Activated CD4-positive, alpha-beta T cell treated with anti-CD3 and anti-CD28 coated beads, Interleukin-2, amount 50 U/mL, for 16 hours (primary cell): ENCODE results near the gene PTPRT.
A peak's percentile ranks its signal among the peaks of the same experiment; 100 is the strongest.

Experiments
- DNase-seq: peaks from one replicate; pipeline ENCODE4 v3.0.0-alpha.2; 2020

Gene PTPRT

DNA sequence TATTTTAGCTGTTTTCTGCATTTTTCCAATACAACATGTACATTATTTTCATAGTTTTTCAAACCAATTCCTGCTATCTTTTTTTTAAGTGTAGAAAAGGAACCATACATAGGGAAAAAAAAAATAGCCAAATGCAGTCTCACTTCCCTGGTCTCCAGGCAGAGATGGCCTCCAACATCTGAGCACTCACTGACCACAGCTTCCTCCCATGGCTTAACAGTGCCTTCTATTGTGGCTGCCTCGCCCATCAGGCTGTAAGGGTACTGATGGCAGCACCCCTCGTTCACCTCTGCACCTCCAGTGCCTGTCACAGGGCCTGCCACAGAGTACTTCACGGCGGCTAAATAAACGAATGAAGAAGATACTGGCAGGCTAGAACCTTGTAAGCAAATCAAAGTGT lies 591.1 kb downstream of the PTPRT start:
- DNase-seq: no peak

DNA sequence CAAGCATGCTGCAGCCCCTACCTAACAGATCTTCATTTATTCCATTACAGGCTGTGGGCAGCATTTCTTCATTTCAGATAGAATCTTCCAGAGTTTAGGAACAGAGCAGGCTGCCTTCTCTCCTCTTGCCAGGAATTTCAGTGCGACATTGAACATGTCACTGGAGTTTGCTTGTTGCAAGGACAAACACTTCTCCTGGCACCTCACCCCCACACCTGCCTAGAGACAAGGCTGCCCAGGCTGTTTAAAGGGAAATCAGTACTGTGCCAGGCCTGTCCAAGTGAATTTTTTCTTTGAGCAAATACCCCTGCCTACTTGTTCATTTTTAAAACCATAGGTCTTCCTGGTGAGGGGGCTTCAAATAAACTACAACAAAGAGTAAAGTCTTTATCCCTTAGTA lies 594.1 kb downstream of the PTPRT start:
- DNase-seq: no peak

DNA sequence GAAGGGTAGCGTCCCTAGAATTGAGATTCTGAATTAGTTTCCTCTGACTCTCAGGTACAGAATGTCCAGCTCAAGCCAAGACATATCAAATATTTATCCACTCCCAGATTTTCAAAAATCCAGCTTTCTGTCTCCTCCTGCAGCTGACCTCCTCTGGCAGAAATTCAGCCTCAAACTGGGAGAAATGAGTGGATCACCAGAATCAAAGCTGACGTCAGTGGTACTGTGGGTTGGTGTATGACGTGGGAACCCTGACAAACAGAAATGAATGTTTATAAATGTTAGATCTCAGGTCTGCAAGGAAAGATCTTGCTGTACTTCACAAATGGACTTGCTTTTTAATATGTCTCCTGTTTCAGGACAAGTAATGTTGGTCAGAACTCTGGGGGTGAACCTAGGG lies 595.0 kb downstream of the PTPRT start:
- DNase-seq: no peak

DNA sequence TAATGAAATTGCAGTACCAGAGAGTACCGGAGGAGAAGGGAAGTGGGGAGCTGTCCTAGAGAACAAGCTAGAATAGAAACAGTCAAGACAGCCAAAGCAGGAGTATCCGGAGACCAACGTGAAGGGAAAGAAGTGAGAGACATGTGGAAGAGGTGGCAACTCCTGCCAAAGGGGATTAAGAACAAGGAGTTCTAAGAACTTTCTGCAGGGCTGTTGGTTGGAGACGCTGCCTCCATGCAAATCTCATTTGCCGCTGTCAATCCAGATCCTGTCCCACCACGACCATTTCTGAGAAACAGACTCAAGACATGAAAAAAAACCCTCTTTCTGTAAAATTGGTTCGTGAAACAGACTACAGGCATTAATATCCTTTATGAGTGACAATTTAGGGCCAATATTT lies 595.7 kb downstream of the PTPRT start:
- no peak for DNase-seq

DNA sequence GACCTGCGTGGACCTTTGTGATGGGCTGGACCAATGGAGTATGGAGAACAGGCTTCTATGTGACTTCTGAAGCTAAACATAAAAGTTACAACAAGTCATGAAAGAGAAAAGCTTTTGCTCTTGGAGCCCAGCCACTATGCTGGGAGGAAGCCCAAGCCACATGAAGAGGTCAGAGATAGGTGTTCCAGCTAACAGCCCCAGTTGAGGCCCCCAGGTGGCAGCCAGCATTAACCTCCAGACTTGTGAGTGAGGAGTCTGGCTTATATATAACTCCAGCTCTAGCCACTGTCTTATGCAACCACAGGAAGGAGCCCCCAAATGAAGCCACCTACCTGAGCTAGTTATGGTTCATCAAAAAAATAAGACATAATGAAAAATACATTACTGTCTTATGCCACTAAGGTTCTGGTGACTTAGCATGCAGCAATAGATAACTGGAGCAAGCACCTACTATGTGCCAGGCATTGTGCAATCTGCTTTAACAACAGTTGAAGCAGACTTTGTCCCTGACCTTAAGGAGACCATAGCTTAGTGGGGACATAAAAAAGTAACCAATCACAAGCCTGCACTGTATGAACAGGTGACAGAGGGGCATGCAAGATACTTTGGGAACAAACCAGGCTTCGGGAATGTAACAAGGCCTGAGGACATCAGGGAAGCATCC lies 599.6 kb downstream of the PTPRT start:
- DNase-seq: no peak

DNA sequence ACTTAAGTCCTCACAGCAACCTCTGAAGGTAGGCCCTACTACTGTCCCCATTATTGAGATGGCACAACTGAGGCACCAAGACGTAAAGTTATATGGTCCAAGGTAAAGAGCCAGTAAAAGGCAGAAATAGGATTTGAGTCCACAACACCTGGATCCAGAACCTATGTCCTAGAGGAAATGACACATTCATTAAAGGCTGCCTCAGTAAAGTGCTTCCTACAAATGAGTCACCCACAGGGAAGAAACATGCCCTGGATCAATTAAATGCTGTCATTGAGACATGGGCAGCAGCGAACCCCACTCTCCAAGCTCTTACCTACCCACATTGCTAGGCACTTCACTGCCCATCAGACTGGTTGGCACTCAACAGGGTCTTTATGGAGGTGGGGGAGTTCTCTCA lies 600.9 kb downstream of the PTPRT start:
- no peak for DNase-seq

DNA sequence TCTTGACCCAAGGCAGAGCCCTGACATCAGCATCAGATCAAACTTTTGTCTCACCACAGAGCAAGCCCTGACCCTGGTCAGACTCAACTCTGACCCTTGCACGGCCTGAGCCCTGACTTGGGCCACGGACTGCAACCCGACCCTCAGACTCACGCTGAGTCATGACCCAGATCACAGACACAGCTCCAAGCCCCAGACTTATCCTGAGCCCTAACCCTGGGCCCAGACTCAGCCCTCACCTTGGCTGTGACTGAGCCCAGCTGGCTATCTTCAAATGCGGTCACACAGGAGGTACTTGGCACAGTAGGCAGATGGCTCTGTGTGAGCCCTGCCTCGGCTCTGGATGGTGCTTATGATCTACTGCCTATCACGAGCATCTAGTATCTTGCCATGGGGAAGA lies 602.3 kb downstream of the PTPRT start:
- no peak for DNase-seq

DNA sequence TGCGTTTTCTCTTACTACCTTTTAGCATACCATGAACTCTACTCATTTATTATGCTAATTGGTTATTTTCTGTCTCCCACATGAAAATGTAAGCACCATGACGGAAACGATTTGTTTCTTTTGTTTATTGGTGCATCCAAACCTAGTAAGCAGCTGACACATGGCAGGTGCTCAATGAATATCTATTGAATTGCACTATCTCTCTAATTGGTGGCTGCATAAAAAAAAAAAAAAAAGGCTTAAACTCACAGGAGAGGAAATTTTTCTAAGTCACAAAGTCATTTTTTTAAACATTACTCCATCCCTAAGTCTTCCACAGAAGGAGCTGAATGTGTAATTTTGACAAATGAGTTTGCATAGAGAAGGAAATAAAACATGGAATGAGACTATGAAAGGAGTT lies 608.4 kb downstream of the PTPRT start:
- no peak for DNase-seq

- DNase-seq: no peak
Observed at GRCh38 chr20:42576167-42576566, 613.5 kb downstream of the PTPRT start.

DNA sequence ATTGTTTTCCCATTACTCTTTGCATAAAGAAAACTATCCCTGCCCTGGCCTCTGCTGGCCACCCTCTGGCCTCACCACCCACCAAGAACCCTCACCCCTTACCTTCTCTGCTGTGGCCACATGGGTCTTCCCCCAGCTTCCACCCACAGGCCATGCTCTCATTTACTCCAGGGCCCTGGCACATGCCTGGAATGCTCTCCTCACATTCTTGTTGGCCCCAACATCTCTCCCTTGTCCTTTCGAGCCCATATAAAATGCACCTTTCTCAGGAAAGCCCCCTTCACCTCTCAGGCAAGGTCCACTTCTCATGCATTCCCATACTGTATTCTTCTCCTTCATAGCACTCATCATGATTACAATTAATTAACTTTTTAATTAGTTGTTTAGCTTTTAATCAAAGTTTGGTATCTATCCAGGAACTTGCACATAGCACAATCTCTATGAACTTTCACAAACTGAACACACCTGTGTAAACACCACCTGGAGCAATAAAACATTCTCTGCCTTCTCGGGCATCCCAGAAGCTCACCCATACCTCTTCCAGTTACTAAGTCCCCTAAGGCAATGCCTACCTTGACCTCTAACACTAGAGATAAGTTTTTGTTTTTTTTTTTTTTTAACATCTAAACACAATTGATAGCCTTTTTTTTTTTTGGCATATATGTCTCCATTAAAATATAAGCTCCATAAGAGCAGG lies 617.2 kb downstream of the PTPRT start:
- no peak for DNase-seq

- no peak for DNase-seq
Observed at GRCh38 chr20:42567409-42567808, 622.3 kb downstream of the PTPRT start.

DNA sequence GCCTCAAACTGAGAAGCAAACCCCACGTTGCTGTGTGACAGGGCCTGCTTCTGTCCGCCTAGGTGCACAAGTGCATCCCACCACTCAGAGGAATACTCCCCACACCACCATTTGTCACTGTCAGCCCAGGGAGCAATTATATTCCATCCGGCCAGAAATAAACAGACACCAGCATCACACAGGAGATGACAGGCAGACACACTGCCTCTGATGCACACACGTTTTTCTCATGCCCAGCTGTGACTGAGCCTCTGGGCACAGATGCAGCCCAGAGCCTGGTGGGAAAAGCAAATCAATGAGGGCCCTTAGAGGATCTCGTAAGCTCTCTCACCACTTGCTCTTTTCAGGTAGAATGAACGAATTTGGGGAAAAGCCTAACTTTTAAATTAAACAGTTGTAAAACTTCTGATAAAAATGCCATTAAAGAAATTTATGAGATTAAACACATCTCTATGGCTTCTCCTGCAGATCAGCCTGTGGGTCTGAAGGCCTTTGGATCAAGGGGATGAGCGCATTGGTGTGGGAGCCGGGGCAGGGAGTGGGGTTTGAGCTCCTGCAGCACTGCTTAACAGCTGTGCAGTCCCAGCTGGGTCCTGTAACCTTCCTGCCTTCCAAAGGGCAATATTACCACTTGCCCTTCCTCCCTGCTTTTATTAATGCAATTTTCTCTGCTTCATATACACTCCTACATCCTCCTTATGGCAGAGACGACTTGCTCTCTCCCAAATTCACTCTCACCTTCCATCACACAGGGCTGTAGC lies 624.3 kb downstream of the PTPRT start:
- DNase-seq: no peak

DNA sequence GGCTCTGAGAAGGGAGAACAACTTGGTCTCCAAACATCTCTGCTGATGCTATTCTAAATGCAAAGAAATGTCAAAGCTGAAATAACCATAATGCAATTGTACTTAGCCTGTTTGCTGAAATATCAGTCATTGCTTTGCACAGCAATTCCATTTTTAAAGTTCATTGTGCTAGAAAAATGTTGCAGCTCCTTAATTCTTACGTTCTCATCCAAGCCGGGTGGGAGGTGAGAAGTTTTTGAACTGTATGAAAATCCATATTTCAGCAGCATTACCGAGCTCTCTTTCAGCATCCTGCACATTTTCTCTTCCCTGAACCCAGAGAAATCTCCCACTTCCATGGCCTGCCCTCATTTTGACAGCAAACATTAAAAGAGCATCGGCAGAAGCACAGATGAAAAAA lies 630.0 kb downstream of the PTPRT start:
- DNase-seq: no peak

DNA sequence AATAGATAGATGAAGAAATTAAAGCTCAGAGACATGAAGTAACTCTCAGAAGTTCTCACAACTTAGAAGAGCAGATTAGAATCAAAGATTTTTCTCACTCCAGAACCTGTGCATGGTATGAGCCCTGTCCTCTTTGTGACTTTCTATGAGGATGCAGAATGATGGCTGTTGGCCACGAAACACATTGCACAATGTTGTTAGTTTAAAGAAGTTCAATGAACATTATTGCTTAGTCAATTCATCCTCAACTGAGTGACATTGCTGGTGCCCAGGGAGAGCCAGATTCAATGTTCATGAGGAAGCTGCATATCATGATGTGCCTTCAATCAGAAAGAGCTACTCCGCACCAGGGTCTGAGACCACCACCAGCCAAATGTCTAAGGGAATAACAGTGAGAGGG lies 633.1 kb downstream of the PTPRT start:
- no peak for DNase-seq

GRCh38 chr20:42553374-42553773 lies 636.3 kb downstream of the PTPRT start:
- DNase-seq: no peak

DNA sequence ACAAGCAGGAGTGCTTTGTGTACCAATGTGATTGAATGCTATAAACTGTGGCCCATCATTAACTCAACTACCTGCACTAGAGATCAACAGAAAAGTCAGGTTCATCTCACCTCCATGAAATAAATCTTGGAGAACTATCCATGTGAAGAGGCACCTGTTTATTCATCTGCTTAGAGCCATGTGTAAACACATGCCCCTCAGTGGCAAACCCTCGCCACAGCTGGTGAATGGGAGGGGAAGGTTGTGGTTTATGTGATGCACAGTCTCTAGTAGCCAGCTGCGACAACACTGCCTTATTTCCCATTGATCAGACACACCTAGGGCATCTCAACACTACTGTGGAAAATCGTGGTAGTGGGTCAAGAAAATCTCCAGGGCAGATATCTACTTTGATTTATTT lies 640.2 kb downstream of the PTPRT start:
- no peak for DNase-seq

DNA sequence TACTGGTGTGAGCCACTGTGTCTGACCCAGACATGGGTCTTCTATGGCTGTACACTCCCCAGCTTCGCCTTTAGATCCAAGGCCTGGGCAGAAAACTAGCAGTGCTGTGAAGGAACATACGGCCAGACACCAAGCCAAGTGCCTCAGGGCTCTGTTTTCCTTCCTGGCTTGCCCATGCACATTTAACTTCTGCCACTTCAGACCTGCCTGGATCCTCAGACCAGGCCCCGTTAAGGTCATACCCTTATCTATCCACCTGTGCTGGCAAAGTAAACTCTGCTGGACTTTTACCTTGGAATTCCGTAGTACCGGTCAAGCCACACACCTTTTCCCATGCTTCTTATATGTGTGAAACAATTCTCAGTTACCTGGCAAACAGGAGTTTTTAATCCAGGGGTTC lies 644.8 kb downstream of the PTPRT start:
- no peak for DNase-seq

DNA sequence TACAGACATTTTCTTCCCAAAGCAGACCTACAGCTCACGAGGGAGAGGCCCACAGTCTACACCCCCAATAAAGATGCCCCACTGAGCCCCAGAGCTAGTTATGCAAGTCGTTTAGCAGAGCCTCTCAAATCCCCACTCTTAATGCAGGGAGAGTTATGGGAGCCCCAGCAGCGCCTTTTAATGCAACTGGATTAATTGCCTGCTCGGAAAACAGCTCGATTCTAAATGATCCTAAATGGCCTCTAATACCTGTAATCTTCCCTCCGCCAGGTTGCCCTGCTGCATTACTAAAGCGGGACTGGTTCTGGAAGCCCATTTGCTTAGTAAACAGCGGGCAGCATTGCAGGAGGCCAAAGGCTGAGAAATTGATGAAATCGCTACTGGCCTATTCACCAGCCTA lies 656.9 kb downstream of the PTPRT start:
- no peak for DNase-seq

DNA sequence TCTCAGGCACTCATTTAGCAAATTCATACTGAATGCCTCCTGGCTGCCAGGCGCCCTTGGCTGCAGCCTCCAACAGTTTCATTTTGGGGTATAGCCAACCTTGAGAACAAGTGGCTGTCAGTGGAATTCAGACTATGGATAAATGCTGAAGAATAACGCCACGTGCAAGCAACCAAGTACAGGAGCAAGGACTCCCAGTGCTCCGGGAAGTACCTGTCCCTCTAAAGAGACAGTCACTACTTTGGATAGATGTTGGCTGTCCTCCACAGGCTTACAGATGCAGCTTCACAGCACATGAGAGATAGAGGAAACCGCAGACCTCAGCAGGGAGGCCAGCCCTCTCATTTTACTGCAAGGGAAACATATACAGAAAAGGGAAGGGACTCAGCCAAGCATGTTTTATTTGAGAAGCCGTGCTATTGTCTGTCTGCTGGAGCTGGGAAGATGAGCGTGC lies 658.2 kb downstream of the PTPRT start:
- DNase-seq: no peak

DNA sequence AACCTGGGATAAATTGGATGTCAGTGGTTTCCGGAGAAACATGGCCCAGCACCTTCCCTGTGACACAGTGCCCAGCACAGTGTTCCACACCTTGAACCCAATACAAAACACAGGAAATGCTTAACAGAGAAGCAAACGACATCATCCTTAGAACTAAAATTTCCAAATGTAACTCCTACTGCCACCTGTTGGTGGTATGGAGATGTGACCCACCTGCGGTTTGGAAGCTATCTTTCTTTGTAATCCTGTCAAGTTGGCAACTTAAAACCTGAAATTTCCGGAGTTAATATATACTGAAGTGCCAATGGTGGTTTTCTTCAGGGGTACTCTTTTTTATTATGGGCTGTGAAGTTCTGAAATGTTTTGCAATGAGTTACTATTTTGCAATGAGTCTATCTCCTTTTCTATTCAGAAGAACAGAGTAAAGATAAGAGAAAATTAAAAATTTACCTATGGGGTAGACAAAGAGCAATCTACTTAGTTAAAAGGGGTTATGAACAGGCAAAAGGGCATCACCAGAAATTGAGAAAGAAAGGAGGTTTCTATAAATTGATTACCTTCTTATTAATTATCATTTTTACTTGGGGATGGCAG lies 658.8 kb downstream of the PTPRT start:
- peak; percentile 11 for DNase-seq

DNA sequence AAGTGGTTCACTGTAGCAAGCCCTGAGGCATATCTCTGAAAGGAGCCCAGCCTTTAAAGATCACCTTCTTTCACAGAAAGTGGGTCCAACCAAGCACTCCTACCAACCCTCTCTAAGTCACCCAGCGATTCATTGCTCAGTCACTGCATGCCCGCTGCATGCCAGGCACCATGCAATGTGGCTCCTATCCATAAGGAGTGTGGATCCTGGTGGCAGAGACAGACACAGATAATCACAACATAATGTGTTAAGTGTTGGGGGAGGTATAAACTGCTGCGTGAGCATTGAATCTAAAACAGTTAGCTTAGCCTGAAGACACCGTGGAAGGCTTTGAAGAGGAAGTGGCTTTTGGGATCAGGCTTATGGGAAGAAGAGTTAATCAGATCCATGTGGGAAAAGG lies 659.5 kb downstream of the PTPRT start:
- no peak for DNase-seq

GRCh38 chr20:42524058-42524457 lies 665.6 kb downstream of the PTPRT start:
- DNase-seq: no peak

- no peak for DNase-seq
Observed at GRCh38 chr20:42516692-42517091, 673.0 kb downstream of the PTPRT start.

GRCh38 chr20:42510686-42511085 lies 679.0 kb downstream of the PTPRT start:
- DNase-seq: no peak
